Nephron (organoid): ENCODE results near the gene MRPL2.

Experiments
- H3K27ac Mint-ChIP-seq, 3 experiments: 2 replicates each; pipeline ENCODE4 v1.8.0; 2020; ENCODE audit warnings: mixed read lengths in 3 of 3, mild to moderate bottlenecking in 2 of 3, moderate library complexity in 1 of 3
- H3K27me3 Mint-ChIP-seq: 2 replicates; pipeline ENCODE4 v1.8.0; 2021; ENCODE audit warnings: low read depth, mild to moderate bottlenecking, moderate library complexity, mixed read lengths
- H3K36me3 Mint-ChIP-seq: 2 replicates; pipeline ENCODE4 v1.8.0; 2020; ENCODE audit warnings: low read depth, mixed read lengths
- H3K4me1 Mint-ChIP-seq: 2 replicates; pipeline ENCODE4 v1.8.0; 2020; ENCODE audit warnings: mixed read lengths
- H3K4me3 Mint-ChIP-seq, 3 experiments: 2 replicates each; pipeline ENCODE4 v1.8.0; 2020; ENCODE audit warnings: mild to moderate bottlenecking in 3 of 3, mixed read lengths in 3 of 3, moderate library complexity in 2 of 3
- H3K9me3 Mint-ChIP-seq: 2 replicates; pipeline ENCODE4 v1.8.0; 2020; ENCODE audit warnings: mixed read lengths
- TF ChIP-seq, protein P1 (sequence below), 3 experiments: fragments of 200-600 bp; sonication (generic); IDR thresholded peaks; one replicate each; pipeline ENCODE4 v1.5.0; 2021; ENCODE audit warnings: antibody characterized with exemption in 3 of 3; ENCODE audit not compliant: unreplicated experiment in 3 of 3

The MRPL2 gene

DNA sequence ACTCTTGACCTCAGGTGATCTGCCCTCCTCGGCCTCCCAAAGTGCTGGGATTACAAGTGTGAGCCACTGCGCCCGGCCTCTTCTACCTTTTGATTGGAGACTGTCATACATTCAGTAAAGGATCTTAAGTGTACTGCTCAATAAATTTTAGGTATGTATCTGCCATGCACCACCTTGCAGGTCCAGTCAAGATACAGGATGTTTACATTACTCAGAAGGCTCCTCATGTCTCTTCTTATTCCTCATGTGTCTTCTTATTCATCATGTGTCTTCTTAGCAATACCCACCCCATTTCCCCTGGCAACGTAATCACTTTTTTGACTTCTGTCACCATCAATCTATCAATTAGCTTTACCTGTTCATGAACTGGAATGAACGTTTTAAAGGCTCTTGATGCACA lies 53.4 kb downstream of the MRPL2 start:
- Mint-ChIP-seq H3K27ac (no peak overlapping the region), H3K9me3 (no peaks in the 10 kb centered on the region), H3K36me3 (peaks cover 42% of the 10 kb centered on the region), H3K4me3 (no peak overlapping the region), H3K4me1 (no peaks in the 10 kb centered on the region), H3K27me3 (no peaks in the 10 kb centered on the region)
- TF ChIP-seq, protein P1, sequence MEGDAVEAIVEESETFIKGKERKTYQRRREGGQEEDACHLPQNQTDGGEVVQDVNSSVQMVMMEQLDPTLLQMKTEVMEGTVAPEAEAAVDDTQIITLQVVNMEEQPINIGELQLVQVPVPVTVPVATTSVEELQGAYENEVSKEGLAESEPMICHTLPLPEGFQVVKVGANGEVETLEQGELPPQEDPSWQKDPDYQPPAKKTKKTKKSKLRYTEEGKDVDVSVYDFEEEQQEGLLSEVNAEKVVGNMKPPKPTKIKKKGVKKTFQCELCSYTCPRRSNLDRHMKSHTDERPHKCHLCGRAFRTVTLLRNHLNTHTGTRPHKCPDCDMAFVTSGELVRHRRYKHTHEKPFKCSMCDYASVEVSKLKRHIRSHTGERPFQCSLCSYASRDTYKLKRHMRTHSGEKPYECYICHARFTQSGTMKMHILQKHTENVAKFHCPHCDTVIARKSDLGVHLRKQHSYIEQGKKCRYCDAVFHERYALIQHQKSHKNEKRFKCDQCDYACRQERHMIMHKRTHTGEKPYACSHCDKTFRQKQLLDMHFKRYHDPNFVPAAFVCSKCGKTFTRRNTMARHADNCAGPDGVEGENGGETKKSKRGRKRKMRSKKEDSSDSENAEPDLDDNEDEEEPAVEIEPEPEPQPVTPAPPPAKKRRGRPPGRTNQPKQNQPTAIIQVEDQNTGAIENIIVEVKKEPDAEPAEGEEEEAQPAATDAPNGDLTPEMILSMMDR (IDR thresholded peaks at IDR 0.05; ENCODE audit: unreplicated experiment in 3 of 3): no peak
